NCI-H82 (cell line): ENCODE data around the gene HIP1.
"Not testable (repeated sequence)": the region's sequence is repeated elsewhere in the genome, so short reads cannot be mapped to it uniquely, and the experiment has no call there.

Experiments used
- DNase-seq: peaks from one replicate; lab custom pipeline; 2025; lab: John Stamatoyannopoulos, UW

The HIP1 gene

GRCh38 chr7:75571209-75571608 is 167.5 kb downstream of the HIP1 start:
- DNase-seq: peak; percentile 73

- not testable (repeated sequence) for DNase-seq
Measured at GRCh38 chr7:75569629-75570282, 169.0 kb downstream of the HIP1 start.

- DNase-seq: no peak
Measured at GRCh38 chr7:75567948-75568595, 170.7 kb downstream of the HIP1 start.

GRCh38 chr7:75565132-75565837 is 173.5 kb downstream of the HIP1 start:
- no peak for DNase-seq

- DNase-seq: peak; percentile 84
Measured at GRCh38 chr7:75563171-75563570, 175.6 kb downstream of the HIP1 start.

GRCh38 chr7:75559976-75560365 is 178.8 kb downstream of the HIP1 start:
- DNase-seq: peak; percentile 60

GRCh38 chr7:75559355-75559975 is 179.3 kb downstream of the HIP1 start:
- DNase-seq: peak; percentile 55

- not testable (repeated sequence) for DNase-seq
Measured at GRCh38 chr7:75556835-75557234, 181.9 kb downstream of the HIP1 start.

- DNase-seq: no peak
Measured at GRCh38 chr7:75555736-75556135, 183.0 kb downstream of the HIP1 start.

GRCh38 chr7:75546237-75547015 is 192.3 kb downstream of the HIP1 start:
- peak; percentile 84 for DNase-seq

GRCh38 chr7:75537731-75538130 is 201.0 kb downstream of the HIP1 start:
- DNase-seq: no peak

- no peak for DNase-seq
Measured at GRCh38 chr7:75536940-75537538, 201.7 kb downstream of the HIP1 start.

- DNase-seq: no peak
Measured at GRCh38 chr7:75536491-75536890, 202.2 kb downstream of the HIP1 start.

GRCh38 chr7:75534727-75535307 is 203.9 kb downstream of the HIP1 start:
- peak; percentile 20 for DNase-seq

- no peak for DNase-seq
Measured at GRCh38 chr7:75533926-75534325, 204.8 kb downstream of the HIP1 start.

- DNase-seq: no peak
Measured at GRCh38 chr7:75532639-75533038, 206.1 kb downstream of the HIP1 start.

- peak; percentile 47 for DNase-seq
Measured at GRCh38 chr7:75531359-75531821, 207.4 kb downstream of the HIP1 start.

- DNase-seq: peak; percentile 5
Measured at GRCh38 chr7:75527224-75527722, 211.5 kb downstream of the HIP1 start.

- DNase-seq: not testable (repeated sequence)
Measured at GRCh38 chr7:75521727-75522126, 217.0 kb downstream of the HIP1 start.

GRCh38 chr7:75518842-75519241 is 219.9 kb downstream of the HIP1 start:
- DNase-seq: not testable (repeated sequence)

GRCh38 chr7:75509033-75509432 is 229.7 kb downstream of the HIP1 start:
- DNase-seq: not testable (repeated sequence)
